ENCODE measurements around the gene COL5A2.

Gene COL5A2

DNA sequence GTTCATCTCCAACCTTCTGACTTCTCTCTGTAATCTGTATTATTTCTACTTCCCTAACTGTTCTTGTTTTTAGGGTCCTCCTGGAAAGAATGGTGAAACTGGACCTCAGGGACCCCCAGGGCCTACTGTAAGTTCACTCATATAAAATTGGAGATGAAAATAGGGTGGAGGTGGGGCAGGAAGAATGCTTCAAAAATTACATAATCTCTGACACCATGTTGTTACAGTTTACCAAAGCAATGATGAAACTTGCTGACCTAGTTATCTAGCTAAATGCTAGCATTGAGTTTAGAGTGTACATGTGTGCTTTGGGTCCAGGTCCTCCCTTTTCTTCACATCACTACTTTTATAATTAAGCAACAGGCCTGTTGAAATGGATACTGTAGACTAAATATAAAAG, 182.3 kb downstream of the COL5A2 start:
- no peak for DNase-seq (ENCODE audit: low spot score)

DNA sequence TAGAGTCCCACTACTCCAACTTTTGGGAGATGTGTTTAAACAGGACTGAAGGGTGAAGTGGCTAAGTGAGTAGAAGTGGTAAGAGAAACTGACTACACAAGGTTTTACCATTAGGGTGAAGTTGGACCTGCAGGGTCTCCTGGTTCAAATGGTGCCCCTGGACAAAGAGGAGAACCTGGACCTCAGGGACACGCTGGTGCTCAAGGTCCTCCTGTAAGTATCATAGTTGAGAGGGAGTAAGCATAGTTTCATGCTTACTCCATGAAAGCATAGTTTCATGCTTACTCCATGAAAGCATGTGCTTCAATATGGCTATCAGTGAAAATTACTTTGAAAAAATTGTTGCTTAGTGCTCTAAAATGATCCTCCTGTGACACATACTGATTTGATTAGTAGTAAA, 186.3 kb downstream of the COL5A2 start:
- no peak for DNase-seq (ENCODE audit: low spot score)

DNA sequence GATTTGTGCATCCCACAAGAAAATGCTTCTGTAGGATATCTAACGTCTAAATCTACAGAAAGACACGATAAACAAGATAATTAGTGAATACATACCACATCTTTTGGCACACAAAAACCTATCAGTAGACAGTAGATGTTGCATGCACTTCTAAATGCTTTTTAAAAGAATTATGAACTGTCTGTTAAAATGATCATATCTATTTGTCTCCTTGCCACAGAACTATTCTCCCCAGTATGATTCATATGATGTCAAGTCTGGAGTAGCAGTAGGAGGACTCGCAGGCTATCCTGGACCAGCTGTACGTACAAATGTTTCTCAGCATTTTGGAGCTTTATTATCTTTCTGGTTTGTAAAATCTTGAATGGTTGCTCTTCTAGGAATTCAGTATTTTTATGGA, 192.7 kb downstream of the COL5A2 start:
- DNase-seq (ENCODE audit: low spot score): no peak

DNA sequence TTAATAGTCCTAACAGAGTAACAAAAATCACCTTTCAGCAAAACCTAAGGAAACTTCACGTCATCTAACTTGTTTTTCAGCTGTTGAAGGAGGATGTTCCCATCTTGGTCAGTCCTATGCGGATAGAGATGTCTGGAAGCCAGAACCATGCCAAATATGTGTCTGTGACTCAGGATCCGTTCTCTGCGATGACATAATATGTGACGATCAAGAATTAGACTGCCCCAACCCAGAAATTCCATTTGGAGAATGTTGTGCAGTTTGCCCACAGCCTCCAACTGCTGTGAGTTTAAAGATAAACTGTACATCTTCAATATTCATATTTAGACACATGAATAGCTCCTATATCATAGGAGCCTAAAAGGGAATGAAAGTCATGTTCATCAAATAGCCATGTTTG, 194.9 kb downstream of the COL5A2 start:
- DNase-seq (ENCODE audit: low spot score): no peak

DNA sequence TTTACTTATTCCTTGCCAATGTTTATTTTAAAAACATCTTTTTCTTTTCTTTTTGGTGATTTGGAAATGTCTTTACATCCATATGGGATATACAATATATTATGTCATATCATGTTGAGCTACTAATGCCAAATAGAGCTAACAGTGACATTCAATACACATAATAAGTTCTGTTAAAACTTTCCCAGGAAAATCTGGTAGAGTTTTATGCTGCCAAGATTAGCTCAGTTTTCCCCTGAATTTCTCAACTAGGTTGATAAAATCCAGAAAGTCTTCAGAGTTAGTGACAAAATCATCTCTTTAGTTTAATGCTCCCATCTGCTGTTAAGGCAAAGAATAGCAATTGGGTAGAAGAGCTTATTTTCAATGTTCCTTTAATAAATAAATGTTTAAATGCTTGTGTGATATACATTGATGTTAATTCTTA, 195.5 kb downstream of the COL5A2 start:
- no peak for DNase-seq (ENCODE audit: low spot score)

DNA sequence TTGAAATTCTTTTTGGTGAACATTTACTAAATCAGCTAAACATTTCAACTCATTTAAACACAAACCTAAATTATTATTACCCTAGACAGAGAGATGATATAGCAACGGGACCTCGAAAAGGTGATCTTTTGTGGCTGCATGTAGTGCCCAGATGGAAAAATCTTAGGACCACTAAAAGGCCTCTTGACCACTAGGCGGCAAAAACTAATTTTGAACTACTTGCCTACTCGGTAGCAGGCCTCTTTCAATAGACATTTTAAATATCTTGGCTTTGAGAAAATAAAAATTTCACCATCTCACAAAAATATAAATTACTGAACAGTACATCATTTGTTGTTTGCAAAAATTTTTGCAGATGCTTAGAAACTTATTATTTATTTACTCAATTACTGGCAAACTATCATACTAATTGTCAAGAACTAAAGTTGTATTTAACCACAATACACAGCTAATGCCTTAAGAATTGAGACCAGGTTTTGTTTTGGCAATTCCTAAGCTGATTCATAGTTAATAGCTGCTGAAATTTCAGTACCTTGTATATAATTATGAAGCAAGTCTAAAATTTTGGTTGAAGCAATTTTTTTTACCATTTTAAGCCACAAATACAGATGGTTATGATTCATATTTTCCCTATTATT, 196.0 kb downstream of the COL5A2 start:
- DNase-seq (ENCODE audit: low spot score): no peak

Measured in putamen (tissue), 1 donor.